ENCODE data around the gene SPAM1. TPM values are rescaled to one million over a fixed set of nuclear protein-coding genes. Genes with fewer than 3 reads are reported as not detected.

Gene SPAM1
- polyA plus RNA-seq, 2 of the 4 experiments (the other 2 are of a cell fraction) = not detected

DNA sequence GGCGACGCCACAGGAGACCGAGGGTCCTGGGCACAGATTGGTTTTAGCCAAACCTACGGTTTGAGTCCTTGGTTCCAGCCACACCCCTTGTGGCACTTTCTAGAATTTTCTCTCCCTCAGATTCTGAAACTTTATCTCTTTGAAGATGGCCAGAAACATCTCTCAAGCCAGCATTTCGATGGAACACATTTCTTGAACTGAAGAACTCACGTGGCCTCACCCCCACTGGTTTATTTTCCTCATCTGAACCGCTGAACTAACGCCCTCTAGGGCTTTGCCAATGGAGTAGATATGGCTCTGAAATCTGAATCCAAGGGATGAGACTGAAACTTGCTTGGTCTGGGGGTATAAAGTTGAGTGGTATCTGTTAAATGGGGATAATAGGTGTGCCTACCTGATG lies 6.7 kb upstream of the SPAM1 start:
- no peak for TF ChIP-seq RNF2 (IDR thresholded peaks at IDR 0.05; ENCODE audit: borderline replicate concordance, low read depth)
- no peak for TF ChIP-seq ZNF302 (CRISPR knock-in tag; IDR thresholded peaks at IDR 0.05)
- TF ChIP-seq RFX5 (IDR thresholded peaks at IDR 0.05) = no peak
- no peak for TF ChIP-seq POLR2A (IDR thresholded peaks at IDR 0.05; ENCODE audit: low read length)
- TF ChIP-seq HOXA7 (CRISPR knock-in tag; IDR thresholded peaks at IDR 0.05) = no peak
- TF ChIP-seq MAFK (IDR thresholded peaks at IDR 0.05; ENCODE audit: partially characterized antibody) = no peak
- TF ChIP-seq KDM5A (IDR thresholded peaks at IDR 0.05) = no peak

DNA sequence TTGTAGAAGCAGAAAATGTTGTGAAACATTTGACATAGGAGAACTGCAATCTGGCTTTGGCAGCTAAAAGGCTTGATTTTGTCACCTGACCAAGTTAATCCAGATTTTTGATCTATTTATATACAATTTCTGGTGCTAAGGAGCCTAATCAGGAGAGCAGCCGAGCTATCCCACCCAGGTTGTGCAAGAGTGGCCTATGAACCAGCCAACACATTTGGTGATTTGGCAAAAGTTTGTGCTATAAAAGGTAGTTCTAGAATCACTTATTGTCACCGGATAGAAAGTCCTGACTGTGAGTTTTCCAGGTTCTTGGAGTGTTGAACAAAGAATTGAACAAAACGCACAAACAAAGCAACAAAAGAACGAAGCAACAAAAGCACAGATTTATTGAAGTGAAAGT lies 1.4 kb upstream of the SPAM1 start:
- DNase-seq (ENCODE audit: low read depth in 1 of 2, low spot score in 1 of 2) (no peak), FAIRE-seq (no peak), ATAC-seq (no peak)
- H3K27ac ChIP-seq = no peak overlapping the region
- ChIA-PET CTCF (no interaction called here), POLR2A (no interaction called here)
- H3K4me2 ChIP-seq = no peak overlapping the region
- no peaks in the 10 kb centered on the region for H3K4me1 ChIP-seq
- 3% methylated on average over 4 of the region's 4 CpGs for WGBS (ENCODE audit: missing lambda C conversion rate)
- no peak overlapping the region for H3K4me3 ChIP-seq
- H3K9me3 ChIP-seq = no peaks in the 10 kb centered on the region
- TF ChIP-seq POLR2A (IDR thresholded peaks at IDR 0.05; ENCODE audit: low read length) (no peak), FOSL2 (IDR thresholded peaks at IDR 0.05) (no peak), FOSL2 (CRISPR knock-in tag; IDR thresholded peaks at IDR 0.05) (no peak), RFX5 (IDR thresholded peaks at IDR 0.05) (no peak), CBX2 (IDR thresholded peaks at IDR 0.05; ENCODE audit: borderline replicate concordance, low read depth) (no peak), CHD2 (IDR thresholded peaks at IDR 0.05; ENCODE audit: low read length, partially characterized antibody) (no peak), TFCP2L1 (CRISPR knock-in tag; IDR thresholded peaks at IDR 0.05) (no peak), EHMT2 (IDR thresholded peaks at IDR 0.05; ENCODE audit: low read depth) (no peak), HDAC2 (IDR thresholded peaks at IDR 0.05) (no peak), NFE2L2 (conservative IDR thresholded peaks at IDR 0.05; ENCODE audit: low read length) (no peak), POLR2AphosphoS2 (conservative IDR thresholded peaks at IDR 0.05; ENCODE audit: low read length) (no peak), EP300 (IDR thresholded peaks at IDR 0.05) (no peak), RCOR1 (IDR thresholded peaks at IDR 0.05; ENCODE audit: low read depth, low read length) (no peak), MAZ (IDR thresholded peaks at IDR 0.05; ENCODE audit: borderline replicate concordance, low read depth, low read length) (no peak), FOSB (CRISPR knock-in tag; IDR thresholded peaks at IDR 0.05) (no peak), MAFK (IDR thresholded peaks at IDR 0.05; ENCODE audit: partially characterized antibody) (no peak)
- TF ChIP-seq, protein P1, sequence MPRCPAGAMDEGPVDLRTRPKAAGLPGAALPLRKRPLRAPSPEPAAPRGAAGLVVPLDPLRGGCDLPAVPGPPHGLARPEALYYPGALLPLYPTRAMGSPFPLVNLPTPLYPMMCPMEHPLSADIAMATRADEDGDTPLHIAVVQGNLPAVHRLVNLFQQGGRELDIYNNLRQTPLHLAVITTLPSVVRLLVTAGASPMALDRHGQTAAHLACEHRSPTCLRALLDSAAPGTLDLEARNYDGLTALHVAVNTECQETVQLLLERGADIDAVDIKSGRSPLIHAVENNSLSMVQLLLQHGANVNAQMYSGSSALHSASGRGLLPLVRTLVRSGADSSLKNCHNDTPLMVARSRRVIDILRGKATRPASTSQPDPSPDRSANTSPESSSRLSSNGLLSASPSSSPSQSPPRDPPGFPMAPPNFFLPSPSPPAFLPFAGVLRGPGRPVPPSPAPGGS (IDR thresholded peaks at IDR 0.05) = no peak
- TF ChIP-seq, protein P2, sequence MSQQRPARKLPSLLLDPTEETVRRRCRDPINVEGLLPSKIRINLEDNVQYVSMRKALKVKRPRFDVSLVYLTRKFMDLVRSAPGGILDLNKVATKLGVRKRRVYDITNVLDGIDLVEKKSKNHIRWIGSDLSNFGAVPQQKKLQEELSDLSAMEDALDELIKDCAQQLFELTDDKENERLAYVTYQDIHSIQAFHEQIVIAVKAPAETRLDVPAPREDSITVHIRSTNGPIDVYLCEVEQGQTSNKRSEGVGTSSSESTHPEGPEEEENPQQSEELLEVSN (IDR thresholded peaks at IDR 0.05; ENCODE audit: borderline replicate concordance, low read depth) = no peak
- TF ChIP-seq, protein P3, sequence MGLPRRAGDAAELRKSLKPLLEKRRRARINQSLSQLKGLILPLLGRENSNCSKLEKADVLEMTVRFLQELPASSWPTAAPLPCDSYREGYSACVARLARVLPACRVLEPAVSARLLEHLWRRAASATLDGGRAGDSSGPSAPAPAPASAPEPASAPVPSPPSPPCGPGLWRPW (IDR thresholded peaks at IDR 0.05) = no peak
- TF ChIP-seq, protein P4, sequence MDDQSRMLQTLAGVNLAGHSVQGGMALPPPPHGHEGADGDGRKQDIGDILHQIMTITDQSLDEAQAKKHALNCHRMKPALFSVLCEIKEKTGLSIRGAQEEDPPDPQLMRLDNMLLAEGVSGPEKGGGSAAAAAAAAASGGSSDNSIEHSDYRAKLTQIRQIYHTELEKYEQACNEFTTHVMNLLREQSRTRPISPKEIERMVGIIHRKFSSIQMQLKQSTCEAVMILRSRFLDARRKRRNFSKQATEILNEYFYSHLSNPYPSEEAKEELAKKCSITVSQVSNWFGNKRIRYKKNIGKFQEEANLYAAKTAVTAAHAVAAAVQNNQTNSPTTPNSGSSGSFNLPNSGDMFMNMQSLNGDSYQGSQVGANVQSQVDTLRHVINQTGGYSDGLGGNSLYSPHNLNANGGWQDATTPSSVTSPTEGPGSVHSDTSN (IDR thresholded peaks at IDR 0.05) = no peak
- TF ChIP-seq, protein P5, sequence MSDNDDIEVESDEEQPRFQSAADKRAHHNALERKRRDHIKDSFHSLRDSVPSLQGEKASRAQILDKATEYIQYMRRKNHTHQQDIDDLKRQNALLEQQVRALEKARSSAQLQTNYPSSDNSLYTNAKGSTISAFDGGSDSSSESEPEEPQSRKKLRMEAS (IDR thresholded peaks at IDR 0.05) = no peak

More for the DNA sequence above, 6.7 kb upstream of the SPAM1 start:
- ChIA-PET CTCF (no interaction called here), POLR2A (no interaction called here)
- H3K27ac ChIP-seq = no peak overlapping the region
- no peak for DNase-seq (ENCODE audit: low read depth in 1 of 2, low spot score in 1 of 2)
- FAIRE-seq = no peak
- 27% methylated on average over 8 of the region's 8 CpGs for WGBS (ENCODE audit: missing lambda C conversion rate)
- H3K4me3 ChIP-seq = no peak overlapping the region
- H3K4me1 ChIP-seq = no peaks in the 10 kb centered on the region
- H3K9me3 ChIP-seq = no peaks in the 10 kb centered on the region
- ATAC-seq = no peak
- no peak overlapping the region for H3K4me2 ChIP-seq

Data from A549 (cell line).